Adrenal gland (tissue), 12 donors: ENCODE data around the gene MOCS3. TPM values are rescaled to one million over a fixed set of nuclear protein-coding genes. Genes with fewer than 3 reads are reported as not detected.
A peak's percentile ranks its signal among the peaks of the same experiment; 100 is the strongest.

Source experiments
- DNase-seq, 7 donors: peaks; one replicate each; pipeline ENCODE4 v3.0.0-alpha.2; 2019 to 2020
- H3K27ac ChIP-seq, 5 donors: fragments of 200-600 bp; sonication (generic) in 4 of 5; 1 replicate in 3 of 5; 2 replicates in 2 of 5; pipeline versions ENCODE4 v1.5.1 to v1.8.0; 2016 to 2020; ENCODE audit warnings: mild to moderate bottlenecking in 1 of 5
- H3K27me3 ChIP-seq: fragments of 200-600 bp; 2 replicates; pipeline ENCODE4 v1.8.0; 2021
- H3K36me3 ChIP-seq, 2 donors: fragments of 200-600 bp; replicated peaks in 1 of 2; 1 replicate in 1 of 2; 2 replicates in 1 of 2; pipeline versions ENCODE4 v1.5.1 to v1.8.0; 2018 to 2022
- H3K4me1 ChIP-seq, 2 donors: fragments of 200-600 bp; replicated peaks in 1 of 2; 1 replicate in 1 of 2; 2 replicates in 1 of 2; pipeline versions ENCODE4 v1.5.1 to v1.8.0; 2018 to 2021
- H3K4me3 ChIP-seq, 4 donors: fragments of 200-600 bp; sonication (generic) in 3 of 4; one replicate each; pipeline ENCODE4 v1.5.1; 2016 to 2018
- H3K9me3 ChIP-seq, 3 donors: fragments of 200-600 bp; sonication (generic) in 1 of 3; replicated peaks in 1 of 3; 1 replicate in 2 of 3; 2 replicates in 1 of 3; pipeline versions ENCODE4 v1.5.1 to v1.8.0; 2016 to 2021
- POLR2A ChIP-seq, 2 donors: fragments of 450-650 bp; IDR thresholded peaks; one replicate each; pipeline ENCODE4 v1.6.1; 2017; ENCODE audit warnings: antibody characterized with exemption in 2 of 2, mild to moderate bottlenecking in 2 of 2, moderate library complexity in 1 of 2
- WGBS, 4 donors: extraction: QIAGEN DNeasy Blood & Tissue Kit in 2 of 4; methylation state at CpG; one replicate each; pipeline versions ENCODE4 v1.1.5 to v1.1.7; 2013 to 2017; 5-methylcytosine and 5-hydroxymethylcytosine counted together
- intact Hi-C, 2 donors: fragments of 100-400 bp; cut with DNase I; formaldehyde crosslinking; loops; one replicate each; pipeline versions ENCODE4 v1.14.1 to v1.15.0; 2022 to 2023
- polyA plus RNA-seq, 3 donors: library from polyadenylated mRNA; stranded (reverse); fragments of 200-250 nt in 2 of 3; fragments of 350-450 nt in 1 of 3; fragmentation: Illumina TruSeq in 1 of 3; extraction: RNeasy Lipid Tissue Mini Kit (QIAGEN cat#74804) in 1 of 3; gene quantifications; one replicate each; pipeline ENCODE4 v1.2.3, GENCODE V29; 2013 to 2014
- total RNA-seq, 9 donors: library from RNA; depleted of rRNA in 4 of 9; stranded (reverse); fragments of >200 nt in 4 of 9; fragments of 120-200 nt in 1 of 9; fragmentation: NEBNext Ultra II Directional in 1 of 9; extraction: Animal tissue kit (Norgen Biotek cat#: 25700) in 1 of 9; gene quantifications; one replicate each; pipeline versions ENCODE4 v1.1.0 to v1.2.4, GENCODE V29; 2013 to 2023
- TF ChIP-seq, protein P1 (sequence below), 6 experiments: fragments of 450-650 bp in 4 of 6; fragments of 200-600 bp in 2 of 6; sonication (generic) in 1 of 6; IDR thresholded peaks; 1 replicate in 5 of 6; 2 replicates in 1 of 6; pipeline versions ENCODE4 v1.5.1 to v1.8.0; 2016 to 2021; ENCODE audit warnings: antibody characterized with exemption in 6 of 6, mild to moderate bottlenecking in 2 of 6, moderate library complexity in 1 of 6
- donor health status: healthy with polysubstance abuse.
- donor health status: Bipolar disorder and iron deficiency.
- donor health status: DM: yes; HTN: yes; CAD: no.
- donor health status: DM: no; HTN: no; CAD: no.
- donor health status: DM: no; HTN: no; CAD: no.
- donor health status: DM: yes; HTN: yes; CAD: no.

MOCS3 gene
- total and polyA plus RNA-seq, 12 donors: 1.0 to 7.5 (median 5.7) TPM

DNA sequence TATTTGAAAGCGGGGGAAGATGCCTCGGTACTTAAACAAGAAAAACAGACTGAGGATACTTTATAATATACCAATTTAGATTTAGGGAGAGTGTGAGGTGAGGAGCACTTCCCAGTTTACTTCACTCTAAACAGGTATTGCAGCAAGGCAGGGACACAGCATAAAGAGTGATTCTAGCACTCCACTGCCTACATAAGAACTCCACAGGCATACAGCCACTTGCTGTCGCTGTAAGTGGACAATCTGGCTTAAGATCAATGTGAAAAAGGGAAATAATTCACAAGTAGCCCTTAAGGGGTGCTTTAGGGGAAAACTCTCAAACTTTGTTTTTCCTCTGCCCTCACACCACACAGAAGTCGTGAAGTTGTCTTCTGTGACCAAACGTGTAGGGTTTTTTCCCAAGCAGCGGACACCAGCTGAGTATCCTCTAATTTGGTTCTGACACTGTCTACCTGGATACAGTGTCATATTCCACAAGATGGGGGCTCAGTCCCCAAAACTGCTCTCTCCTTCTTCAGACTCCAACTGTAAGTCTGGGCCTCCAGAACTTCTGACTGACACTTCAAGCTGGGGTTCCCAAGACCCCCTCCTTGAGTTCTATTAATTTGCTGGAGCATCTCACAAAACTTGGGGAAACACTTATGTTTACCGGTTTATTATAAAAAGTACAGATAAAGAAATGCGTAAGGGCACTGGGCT is 36.7 kb upstream of the MOCS3 start:
- no peak overlapping the region for H3K27ac ChIP-seq
- no peak for TF ChIP-seq POLR2A (IDR thresholded peaks at IDR 0.05)
- TF ChIP-seq, protein P1, sequence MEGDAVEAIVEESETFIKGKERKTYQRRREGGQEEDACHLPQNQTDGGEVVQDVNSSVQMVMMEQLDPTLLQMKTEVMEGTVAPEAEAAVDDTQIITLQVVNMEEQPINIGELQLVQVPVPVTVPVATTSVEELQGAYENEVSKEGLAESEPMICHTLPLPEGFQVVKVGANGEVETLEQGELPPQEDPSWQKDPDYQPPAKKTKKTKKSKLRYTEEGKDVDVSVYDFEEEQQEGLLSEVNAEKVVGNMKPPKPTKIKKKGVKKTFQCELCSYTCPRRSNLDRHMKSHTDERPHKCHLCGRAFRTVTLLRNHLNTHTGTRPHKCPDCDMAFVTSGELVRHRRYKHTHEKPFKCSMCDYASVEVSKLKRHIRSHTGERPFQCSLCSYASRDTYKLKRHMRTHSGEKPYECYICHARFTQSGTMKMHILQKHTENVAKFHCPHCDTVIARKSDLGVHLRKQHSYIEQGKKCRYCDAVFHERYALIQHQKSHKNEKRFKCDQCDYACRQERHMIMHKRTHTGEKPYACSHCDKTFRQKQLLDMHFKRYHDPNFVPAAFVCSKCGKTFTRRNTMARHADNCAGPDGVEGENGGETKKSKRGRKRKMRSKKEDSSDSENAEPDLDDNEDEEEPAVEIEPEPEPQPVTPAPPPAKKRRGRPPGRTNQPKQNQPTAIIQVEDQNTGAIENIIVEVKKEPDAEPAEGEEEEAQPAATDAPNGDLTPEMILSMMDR (IDR thresholded peaks at IDR 0.05): no peak
- DNase-seq: no peak
- H3K27me3 ChIP-seq: no peaks in the 10 kb centered on the region
- H3K9me3 ChIP-seq: no peaks in the 10 kb centered on the region
- H3K36me3 ChIP-seq: no peaks in the 10 kb centered on the region
- H3K4me3 ChIP-seq: no peak overlapping the region
- intact Hi-C loops: no loop called here
- H3K4me1 ChIP-seq: peaks cover 15 to 91% of the 10 kb centered on the region in 2 donors
- WGBS, 4 donors: 65 to 76% (median 74%) methylated on average over 8 of the region's 8 CpGs

DNA sequence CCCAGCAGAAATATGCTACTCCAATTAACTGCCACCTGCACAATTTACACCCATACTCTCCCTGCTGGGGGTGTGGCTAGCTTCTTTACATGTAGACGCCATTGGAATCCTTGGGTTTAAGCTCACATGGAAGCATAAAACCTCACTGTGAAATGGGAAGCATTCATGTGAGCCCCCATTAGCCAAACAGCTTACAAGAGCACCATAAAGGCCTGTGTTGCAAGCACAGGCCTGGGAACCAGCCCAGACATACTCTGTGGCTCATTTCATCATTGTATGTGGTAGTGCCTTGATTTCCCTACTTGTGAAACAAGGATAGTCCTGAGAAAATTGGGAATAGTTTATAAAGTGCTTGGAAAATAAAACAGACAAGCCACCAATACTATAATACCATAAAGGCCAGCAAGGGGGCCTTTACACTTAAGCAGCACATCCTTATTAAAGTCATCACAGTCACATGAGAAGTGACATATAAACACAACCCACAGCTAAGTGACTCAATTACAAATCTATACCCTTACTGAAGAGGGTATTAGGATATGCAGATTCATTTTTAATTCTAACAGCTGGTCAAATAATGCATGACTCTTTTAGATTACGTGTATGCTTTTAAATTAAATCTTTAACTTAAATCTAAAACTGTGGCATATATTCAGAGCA is 34.2 kb upstream of the MOCS3 start:
- H3K4me3 ChIP-seq: no peak overlapping the region
- 61 to 82% (median 65%) methylated on average over 2 of the region's 2 CpGs for WGBS, 4 donors
- TF ChIP-seq, protein P1 (IDR thresholded peaks at IDR 0.05): no peak
- no peak for TF ChIP-seq POLR2A (IDR thresholded peaks at IDR 0.05)
- DNase-seq: no peak
- intact Hi-C loops: no loop called here
- no peaks in the 10 kb centered on the region for H3K9me3 ChIP-seq
- H3K27me3 ChIP-seq: no peaks in the 10 kb centered on the region
- no peaks in the 10 kb centered on the region for H3K36me3 ChIP-seq
- peaks cover 7 to 91% of the 10 kb centered on the region in 2 donors for H3K4me1 ChIP-seq
- no peak overlapping the region for H3K27ac ChIP-seq

DNA sequence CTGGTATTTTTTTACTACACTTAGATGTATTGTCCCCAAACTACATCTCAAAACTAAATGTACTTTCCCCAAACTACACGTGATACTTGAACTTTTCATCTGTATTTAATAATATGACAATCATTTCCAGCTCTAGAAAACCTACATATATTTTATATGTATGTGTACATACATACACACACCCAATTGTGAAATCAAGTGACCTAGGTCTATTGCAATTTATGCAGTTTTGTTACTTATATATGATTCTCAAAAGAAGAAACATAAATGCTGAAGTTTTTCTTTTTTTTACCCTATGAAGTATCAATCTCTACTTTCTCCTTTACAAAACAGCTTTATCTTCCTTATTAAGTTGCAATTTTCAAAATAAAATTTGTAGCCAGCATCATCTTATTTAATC is 32.1 kb upstream of the MOCS3 start:
- Histone ChIP-seq H3K27ac (no peak overlapping the region), H3K9me3 (no peaks in the 10 kb centered on the region), H3K27me3 (no peaks in the 10 kb centered on the region), H3K36me3 (no peaks in the 10 kb centered on the region), H3K4me1 (peaks cover 7 to 72% of the 10 kb centered on the region in 2 donors), H3K4me3 (no peak overlapping the region)
- WGBS, 4 donors: 53 to 67% (median 64%) methylated on average over 1 of the region's 1 CpG
- no peak for DNase-seq
- intact Hi-C loops: loop anchor here in 1 of 2 donors (5.0 kb wide), 2 partner anchors 109 to 134 kb away; no protein-coding TSS in a partner anchor
- no peak for TF ChIP-seq POLR2A (IDR thresholded peaks at IDR 0.05)
- TF ChIP-seq, protein P1 (IDR thresholded peaks at IDR 0.05): no peak

- Histone ChIP-seq H3K27ac (no peak overlapping the region), H3K4me3 (peak overlapping the region in 1 of 4 donors; percentile 78)
- no peak for DNase-seq
Measured at GRCh38 chr20:50928469-50928868, 30.1 kb upstream of the MOCS3 start.

More at GRCh38 chr20:50928469-50928868, 30.1 kb upstream of the MOCS3 start:
- no peaks in the 10 kb centered on the region for H3K36me3 ChIP-seq
- no peak for TF ChIP-seq POLR2A (IDR thresholded peaks at IDR 0.05)
- TF ChIP-seq, protein P1 (IDR thresholded peaks at IDR 0.05): no peak
- 64 to 74% (median 71%) methylated on average over 5 of the region's 5 CpGs for WGBS, 4 donors
- H3K27me3 ChIP-seq: no peaks in the 10 kb centered on the region
- peaks cover 7 to 66% of the 10 kb centered on the region in 2 donors for H3K4me1 ChIP-seq
- intact Hi-C loops: loop anchor here in 1 of 2 donors (5.0 kb wide), 2 partner anchors 111 to 136 kb away; no protein-coding TSS in a partner anchor
- H3K9me3 ChIP-seq: no peaks in the 10 kb centered on the region
